ENCODE results near the gene CAND2.

- TF ChIP-seq, protein P1, sequence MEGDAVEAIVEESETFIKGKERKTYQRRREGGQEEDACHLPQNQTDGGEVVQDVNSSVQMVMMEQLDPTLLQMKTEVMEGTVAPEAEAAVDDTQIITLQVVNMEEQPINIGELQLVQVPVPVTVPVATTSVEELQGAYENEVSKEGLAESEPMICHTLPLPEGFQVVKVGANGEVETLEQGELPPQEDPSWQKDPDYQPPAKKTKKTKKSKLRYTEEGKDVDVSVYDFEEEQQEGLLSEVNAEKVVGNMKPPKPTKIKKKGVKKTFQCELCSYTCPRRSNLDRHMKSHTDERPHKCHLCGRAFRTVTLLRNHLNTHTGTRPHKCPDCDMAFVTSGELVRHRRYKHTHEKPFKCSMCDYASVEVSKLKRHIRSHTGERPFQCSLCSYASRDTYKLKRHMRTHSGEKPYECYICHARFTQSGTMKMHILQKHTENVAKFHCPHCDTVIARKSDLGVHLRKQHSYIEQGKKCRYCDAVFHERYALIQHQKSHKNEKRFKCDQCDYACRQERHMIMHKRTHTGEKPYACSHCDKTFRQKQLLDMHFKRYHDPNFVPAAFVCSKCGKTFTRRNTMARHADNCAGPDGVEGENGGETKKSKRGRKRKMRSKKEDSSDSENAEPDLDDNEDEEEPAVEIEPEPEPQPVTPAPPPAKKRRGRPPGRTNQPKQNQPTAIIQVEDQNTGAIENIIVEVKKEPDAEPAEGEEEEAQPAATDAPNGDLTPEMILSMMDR (IDR thresholded peaks at IDR 0.05; ENCODE audit: insufficient read depth, low read length, poor library complexity, severe bottlenecking): no peak
- TF ChIP-seq EZH2phosphoT487 (conservative IDR thresholded peaks at IDR 0.05; ENCODE audit: low read length): no peak
Observed at GRCh38 chr3:12831301-12831866, 34.9 kb downstream of the CAND2 start.

Measured in SU-DHL-6 (cell line).